Activated CD8-positive, alpha-beta T cell treated with anti-CD3 and anti-CD28 coated beads, Interleukin-2, amount 10 ng/mL, durations not matched to agents 7 days and 5 days (primary cell): ENCODE results near the gene CLCNKA. TPM values are rescaled to one million over a fixed set of nuclear protein-coding genes. Genes with fewer than 3 reads are reported as not detected.

ENCODE experiments used
- ATAC-seq: fragments of 150-1000 bp; cut with Tn5 transposase; one replicate; pipeline ENCODE4 v1.10.0; 2021; ENCODE audit warnings: moderate library complexity
- CTCF ChIA-PET: fragments of 350-600 bp; sonication (Branson Sonifier 250); formaldehyde crosslinking; loops from one replicate; lab custom pipeline; 2021; ENCODE audit warnings: antibody characterized with exemption; lab: Charles Lee
- POLR2A ChIA-PET: fragments of 350-600 bp; sonication (Branson Sonifier 250); formaldehyde crosslinking; loops from one replicate; lab custom pipeline; 2021; ENCODE audit warnings: antibody characterized with exemption; lab: Charles Lee
- DNase-seq: peaks from one replicate; pipeline ENCODE4 v3.0.0-alpha.2; 2020
- H3K27ac Mint-ChIP-seq: one replicate; pipeline ENCODE4 v1.8.0; 2021; ENCODE audit warnings: mild to moderate bottlenecking, mixed read lengths
- H3K27me3 Mint-ChIP-seq: one replicate; pipeline ENCODE4 v1.8.0; 2021; ENCODE audit warnings: low read depth, mixed read lengths
- H3K36me3 Mint-ChIP-seq: one replicate; pipeline ENCODE4 v1.8.0; 2021; ENCODE audit warnings: low read depth, mixed read lengths
- H3K4me1 Mint-ChIP-seq: one replicate; pipeline ENCODE4 v1.8.0; 2021; ENCODE audit warnings: low read depth, mixed read lengths
- H3K4me3 Mint-ChIP-seq: one replicate; pipeline ENCODE4 v1.8.0; 2021; ENCODE audit warnings: mild to moderate bottlenecking, mixed read lengths
- H3K9me3 Mint-ChIP-seq: one replicate; pipeline ENCODE4 v1.8.0; 2022; ENCODE audit warnings: mixed read lengths; ENCODE audit not compliant: insufficient read depth
- total RNA-seq, 2 experiments: library from RNA; stranded (reverse); gene quantifications; one replicate each; pipeline ENCODE4 v1.2.3, GENCODE V29; 2021

Gene CLCNKA
- total RNA-seq, 2 experiments from 2014 or later = not detected

GRCh38 chr1:16012590-16013219, 9.1 kb upstream of the CLCNKA start:
- DNase-seq = peak; percentile 54
- no peak overlapping the region for H3K4me3 Mint-ChIP-seq
- CTCF ChIA-PET = interaction anchor here (1.9 kb wide), 1 partner anchor 43 kb away, joined by 8 read pairs; no protein-coding TSS in a partner anchor

DNA sequence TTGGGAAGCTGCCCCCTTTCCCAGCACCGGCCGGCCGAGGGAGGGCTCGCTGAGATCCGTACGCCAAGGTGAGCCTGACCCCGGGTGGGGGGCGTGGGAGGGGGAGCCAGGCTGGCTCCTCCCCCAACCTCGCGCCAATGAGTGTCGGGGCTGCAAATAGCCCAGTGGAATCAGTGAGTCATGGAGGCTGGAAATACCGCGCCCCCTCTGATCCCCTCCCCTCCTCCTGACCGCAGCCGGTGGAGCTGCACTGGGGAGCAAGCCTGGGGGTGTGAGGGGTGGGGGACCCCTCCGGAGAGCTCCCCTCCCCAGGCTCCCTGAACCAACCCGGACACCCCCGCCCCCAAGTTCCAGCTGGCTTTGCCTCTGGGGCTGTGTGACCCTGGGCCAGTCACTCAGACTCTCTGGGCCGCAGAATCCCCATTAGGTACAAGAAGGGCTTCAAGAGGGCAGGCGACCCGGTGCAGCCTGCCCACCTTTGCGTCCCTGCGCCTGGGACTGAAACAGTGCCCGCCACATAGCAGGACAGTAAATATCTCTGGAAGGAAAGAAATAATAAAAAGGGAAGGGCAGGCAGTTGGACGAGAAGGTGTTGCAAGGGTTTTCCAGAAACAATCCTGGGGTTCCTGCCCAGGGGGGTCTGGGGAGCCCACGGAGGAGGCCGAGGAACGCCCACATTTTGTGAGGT, 8.5 kb upstream of the CLCNKA start:
- CTCF ChIA-PET = interaction anchor here (1.9 kb wide), 1 partner anchor 42 kb away, joined by 8 read pairs; no protein-coding TSS in a partner anchor
- Mint-ChIP-seq H3K4me3 (no peak overlapping the region), H3K27ac (no peak overlapping the region), H3K4me1 (peaks cover 6% of the 10 kb centered on the region), H3K36me3 (no peaks in the 10 kb centered on the region), H3K27me3 (peaks cover 10% of the 10 kb centered on the region), H3K9me3 (no peaks in the 10 kb centered on the region)
- POLR2A ChIA-PET = no interaction called here
- peak; percentile 44 for DNase-seq
- peak; percentile 40 for ATAC-seq

More at GRCh38 chr1:16012590-16013219, 9.1 kb upstream of the CLCNKA start:
- Mint-ChIP-seq H3K4me1 (peaks cover 11% of the 10 kb centered on the region), H3K36me3 (no peaks in the 10 kb centered on the region), H3K27me3 (peaks cover 10% of the 10 kb centered on the region), H3K9me3 (no peaks in the 10 kb centered on the region), H3K27ac (peak overlapping the region; percentile 25)
- POLR2A ChIA-PET = interaction anchor here (0.9 kb wide), 1 partner anchor 501 kb away, joined by 3 read pairs; the partner anchor contains the start of gene RNU1-1
- ATAC-seq = peak; percentile 22

GRCh38 chr1:16013908-16014258, 8.0 kb upstream of the CLCNKA start:
- Mint-ChIP-seq H3K4me1 (peaks cover 6% of the 10 kb centered on the region), H3K27ac (no peak overlapping the region), H3K27me3 (peaks cover 10% of the 10 kb centered on the region), H3K9me3 (no peaks in the 10 kb centered on the region), H3K4me3 (no peak overlapping the region), H3K36me3 (no peaks in the 10 kb centered on the region)
- DNase-seq (no peak), ATAC-seq (no peak)
- POLR2A ChIA-PET = no interaction called here
- CTCF ChIA-PET = no interaction called here

DNA sequence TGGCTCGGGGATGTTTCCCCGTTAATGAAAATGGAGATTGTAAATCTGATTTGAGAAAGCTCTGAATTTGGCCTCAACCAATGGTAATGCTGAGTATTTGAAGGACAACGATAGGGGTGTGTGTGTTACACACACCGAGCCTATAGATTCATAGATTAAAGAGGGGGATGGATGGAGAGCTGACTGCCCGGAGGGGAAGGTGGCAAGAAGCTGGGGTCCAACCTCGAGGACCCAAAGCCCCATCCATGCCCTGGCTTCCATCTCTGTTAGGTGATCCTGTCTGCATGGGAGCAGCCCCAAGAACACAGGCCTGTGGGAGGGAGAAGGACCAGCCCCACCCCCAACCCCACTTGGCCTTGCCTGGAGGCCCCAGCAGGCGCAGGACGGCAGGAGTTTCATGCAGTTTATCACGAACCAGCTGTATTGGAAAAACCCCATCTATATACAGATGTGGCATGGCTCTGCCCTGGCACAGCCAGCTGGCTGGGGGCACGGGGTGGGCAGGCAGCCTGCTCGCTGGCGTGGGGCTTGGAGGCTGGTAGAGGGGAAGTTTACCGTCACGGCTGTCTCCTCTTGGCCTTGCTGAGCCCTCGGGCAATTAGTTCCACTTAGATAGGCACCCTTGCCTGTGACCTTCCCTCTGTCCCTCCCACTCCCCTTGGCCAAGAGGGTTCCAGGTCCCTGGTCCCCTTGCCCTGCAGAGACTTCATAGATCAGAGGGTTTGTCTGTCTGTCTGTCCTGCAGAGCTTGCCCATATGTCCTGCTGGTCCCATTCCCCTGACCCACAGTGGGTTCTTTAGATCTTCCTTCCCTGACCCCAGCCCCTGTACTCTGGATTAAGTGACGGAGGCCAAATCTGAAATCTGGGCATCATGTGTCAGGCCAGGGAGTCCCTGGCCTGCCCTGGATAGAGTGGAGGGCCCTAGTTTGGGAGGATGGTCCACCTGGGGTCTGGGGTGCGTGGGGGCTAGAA, 7.0 kb upstream of the CLCNKA start:
- CTCF ChIA-PET = no interaction called here
- H3K27ac Mint-ChIP-seq = no peak overlapping the region
- DNase-seq (no peak), ATAC-seq (no peak)
- peaks cover 6% of the 10 kb centered on the region for H3K4me1 Mint-ChIP-seq
- H3K27me3 Mint-ChIP-seq = peaks cover 10% of the 10 kb centered on the region
- no peak overlapping the region for H3K4me3 Mint-ChIP-seq
- POLR2A ChIA-PET = no interaction called here
- H3K36me3 Mint-ChIP-seq = no peaks in the 10 kb centered on the region
- H3K9me3 Mint-ChIP-seq = no peaks in the 10 kb centered on the region

- Mint-ChIP-seq H3K9me3 (no peaks in the 10 kb centered on the region), H3K4me1 (peaks cover 6% of the 10 kb centered on the region), H3K27me3 (peaks cover 9% of the 10 kb centered on the region), H3K36me3 (no peaks in the 10 kb centered on the region), H3K4me3 (no peak overlapping the region), H3K27ac (no peak overlapping the region)
- ATAC-seq (no peak), DNase-seq (no peak)
- CTCF ChIA-PET = no interaction called here
- POLR2A ChIA-PET = no interaction called here
Observed at GRCh38 chr1:16015491-16015890, 6.3 kb upstream of the CLCNKA start.

DNA sequence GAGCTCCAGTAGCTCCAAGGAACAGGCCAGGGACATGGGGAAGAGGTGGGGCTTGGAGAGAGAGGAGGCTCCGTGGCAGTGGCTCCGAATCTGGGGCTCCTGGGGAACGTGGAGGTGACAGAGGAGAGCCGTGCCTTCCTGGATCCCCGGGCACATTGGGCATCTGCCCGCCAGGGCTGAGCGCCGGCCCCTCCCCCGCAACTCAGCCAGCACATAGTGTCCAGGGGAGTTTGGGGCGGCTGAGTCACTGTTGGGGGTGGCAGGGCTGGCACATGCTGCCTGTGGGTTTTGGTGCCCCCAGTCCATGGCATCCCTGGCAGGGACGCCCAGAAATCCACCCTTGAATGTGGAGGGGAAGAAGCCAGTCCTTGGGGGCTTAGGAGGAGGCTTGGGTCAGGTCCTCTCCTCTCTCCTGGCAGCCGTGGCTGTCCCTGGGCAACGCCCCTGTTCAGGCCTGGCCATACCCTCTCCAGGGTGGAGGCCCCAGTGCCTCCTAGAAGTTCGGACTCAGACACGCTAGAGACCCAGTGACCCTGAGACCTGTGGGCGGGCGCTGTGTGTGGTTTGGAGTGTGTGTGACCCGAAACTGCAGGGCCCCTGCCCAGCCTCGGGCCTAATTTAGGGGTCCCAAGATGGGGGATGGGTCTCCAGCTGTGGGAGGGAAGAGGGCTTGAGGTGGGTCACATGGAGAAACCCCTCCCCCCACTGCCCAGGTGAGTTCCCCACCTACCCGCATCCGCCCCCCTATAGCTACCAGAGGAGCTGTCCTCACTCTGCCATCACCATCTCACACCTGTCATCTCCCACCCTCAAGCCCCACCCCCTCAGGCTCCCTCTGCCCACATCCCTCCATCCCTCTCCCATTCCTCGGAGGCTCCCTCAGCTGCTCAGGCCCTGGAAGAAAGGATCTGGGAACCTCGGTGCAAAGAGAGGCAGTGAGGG, 5.6 kb upstream of the CLCNKA start:
- Mint-ChIP-seq H3K4me3 (no peak overlapping the region), H3K4me1 (peaks cover 6% of the 10 kb centered on the region), H3K27me3 (peaks cover 4% of the 10 kb centered on the region), H3K9me3 (no peaks in the 10 kb centered on the region), H3K27ac (no peak overlapping the region), H3K36me3 (no peaks in the 10 kb centered on the region)
- no peak for DNase-seq
- no peak for ATAC-seq
- POLR2A ChIA-PET = no interaction called here
- CTCF ChIA-PET = no interaction called here

GRCh38 chr1:16017076-16017460, 4.8 kb upstream of the CLCNKA start:
- H3K9me3 Mint-ChIP-seq = no peaks in the 10 kb centered on the region
- CTCF ChIA-PET = no interaction called here
- ATAC-seq = no peak

GRCh38 chr1:16017461-16018303, 4.2 kb upstream of the CLCNKA start, which contains the start of gene HSPB7:
TSS of gene HSPB7 (minus strand) at chr1:16018043. CDS start at chr1:16017963, 80 bp downstream.
- ChIA-PET CTCF (interaction anchor here (1.0 kb wide), 1 partner anchor 61 kb away, joined by 4 read pairs; no protein-coding TSS in a partner anchor), POLR2A (no interaction called here)
- H3K9me3 Mint-ChIP-seq = no peaks in the 10 kb centered on the region
- DNase-seq (no peak), ATAC-seq (no peak)
- H3K27ac Mint-ChIP-seq = no peak within 1 kb of the TSS
- no peaks in the 10 kb centered on the region for H3K36me3 Mint-ChIP-seq
- H3K4me1 Mint-ChIP-seq = no peaks in the 10 kb centered on the region
- H3K27me3 Mint-ChIP-seq = peaks cover 4% of the 10 kb centered on the region
- H3K4me3 Mint-ChIP-seq = no peak within 1 kb of the TSS

More at GRCh38 chr1:16017076-16017460, 4.8 kb upstream of the CLCNKA start:
- H3K27ac Mint-ChIP-seq = no peak overlapping the region
- POLR2A ChIA-PET = no interaction called here
- no peaks in the 10 kb centered on the region for H3K36me3 Mint-ChIP-seq
- peaks cover 6% of the 10 kb centered on the region for H3K4me1 Mint-ChIP-seq
- peaks cover 4% of the 10 kb centered on the region for H3K27me3 Mint-ChIP-seq
- DNase-seq = no peak
- H3K4me3 Mint-ChIP-seq = no peak overlapping the region

- no peaks in the 10 kb centered on the region for H3K36me3 Mint-ChIP-seq
- no peak overlapping the region for H3K4me3 Mint-ChIP-seq
- DNase-seq (no peak), ATAC-seq (no peak)
- POLR2A ChIA-PET = no interaction called here
- H3K9me3 Mint-ChIP-seq = no peaks in the 10 kb centered on the region
- H3K27me3 Mint-ChIP-seq = peaks cover 4% of the 10 kb centered on the region
- no peak overlapping the region for H3K27ac Mint-ChIP-seq
- H3K4me1 Mint-ChIP-seq = no peaks in the 10 kb centered on the region
- CTCF ChIA-PET = interaction anchor here (1.0 kb wide), 1 partner anchor 61 kb away, joined by 4 read pairs; no protein-coding TSS in a partner anchor
Observed at GRCh38 chr1:16018308-16018707, 3.5 kb upstream of the CLCNKA start.
